SJSA1 (cell line): ENCODE results near the gene KIF26A. TPM values are rescaled to one million over a fixed set of nuclear protein-coding genes. Genes with fewer than 3 reads are reported as not detected.
"Not testable (repeated sequence)": the region's sequence is repeated elsewhere in the genome, so short reads cannot be mapped to it uniquely, and the experiment has no call there.

Experiments
- DNase-seq, 2 experiments: peaks; one replicate each; pipeline ENCODE4 v3.0.0-alpha.2; 2015 to 2020; ENCODE audit warnings: low spot score in 2 of 2, low read depth in 1 of 2
- H3K27ac ChIP-seq: fragments of 250-450 bp; sonication (Bioruptor Pico); 2 replicates; pipeline ENCODE4 v1.5.1; 2020; ENCODE audit warnings: mild to moderate bottlenecking, moderate library complexity
- H3K27me3 ChIP-seq: fragments of 250-450 bp; sonication (Bioruptor Pico); replicated peaks from 2 replicates; pipeline ENCODE4 v1.5.1; 2020; ENCODE audit warnings: mild to moderate bottlenecking, moderate library complexity
- H3K36me3 ChIP-seq: fragments of 250-450 bp; sonication (Bioruptor Pico); 2 replicates; pipeline ENCODE4 v1.5.1; 2020; ENCODE audit warnings: mild to moderate bottlenecking
- H3K4me1 ChIP-seq: fragments of 250-450 bp; sonication (Bioruptor Pico); replicated peaks from 2 replicates; pipeline ENCODE4 v1.6.1; 2021; ENCODE audit warnings: mild to moderate bottlenecking
- H3K4me3 ChIP-seq: fragments of 250-450 bp; sonication (Bioruptor Pico); 2 replicates; pipeline ENCODE4 v1.5.1; 2020; ENCODE audit warnings: mild to moderate bottlenecking
- H3K9me3 ChIP-seq: fragments of 250-450 bp; sonication (Bioruptor Pico); replicated peaks from 2 replicates; pipeline ENCODE4 v1.5.1; 2020; ENCODE audit warnings: mild to moderate bottlenecking
- total RNA-seq: library from RNA; depleted of rRNA; stranded (reverse); fragments of >200 nt; shearing (Covaris generic); gene quantifications from 2 replicates; pipeline ENCODE4 v1.2.3, GENCODE V29; 2014; rRNA removed

The KIF26A gene
- total RNA-seq, 1 experiment from 2014 or later = 0.05 TPM

DNA sequence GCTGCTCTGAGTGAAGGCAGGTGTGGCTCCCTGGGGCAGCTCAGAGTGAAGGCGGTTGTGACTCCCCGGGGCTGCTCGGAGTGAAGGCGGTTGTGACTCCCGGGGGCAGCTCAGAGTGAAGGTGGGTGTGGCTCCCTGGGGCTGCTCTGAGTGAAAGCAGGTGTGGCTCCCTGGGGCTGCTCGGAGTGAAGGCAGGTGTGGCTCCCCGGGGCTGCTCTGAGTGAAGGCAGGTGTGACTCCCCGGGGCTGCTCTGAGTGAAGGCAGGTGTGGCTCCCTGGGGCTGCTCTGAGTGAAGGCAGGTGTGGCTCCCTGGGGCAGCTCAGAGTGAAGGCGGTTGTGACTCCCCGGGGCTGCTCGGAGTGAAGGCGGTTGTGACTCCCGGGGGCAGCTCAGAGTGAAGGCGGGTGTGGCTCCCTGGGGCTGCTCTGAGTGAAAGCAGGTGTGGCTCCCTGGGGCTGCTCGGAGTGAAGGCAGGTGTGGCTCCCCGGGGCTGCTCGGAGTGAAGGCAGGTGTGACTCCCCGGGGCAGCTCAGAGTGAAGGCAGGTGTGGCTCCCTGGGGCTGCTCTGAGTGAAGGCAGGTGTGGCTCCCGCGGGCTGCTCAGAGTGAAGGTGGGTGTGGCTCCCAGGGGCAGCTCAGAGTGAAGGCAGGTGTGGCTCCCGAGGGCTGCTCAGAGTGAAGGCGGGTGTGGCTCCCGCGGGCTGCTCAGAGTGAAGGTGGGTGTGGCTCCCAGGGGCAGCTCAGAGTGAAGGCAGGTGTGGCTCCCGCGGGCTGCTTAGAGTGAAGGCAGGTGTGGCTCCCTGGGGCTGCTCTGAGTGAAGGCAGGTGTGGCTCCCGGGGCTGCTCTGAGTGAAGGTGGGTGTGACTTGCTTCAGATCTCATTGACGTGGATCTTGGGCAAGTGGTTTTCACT lies 87.1 kb downstream of the KIF26A start:
- H3K27ac ChIP-seq, DNase-seq, H3K9me3 ChIP-seq, H3K4me1 ChIP-seq, H3K4me3 ChIP-seq, H3K27me3 ChIP-seq, H3K36me3 ChIP-seq: not testable (repeated sequence)

DNA sequence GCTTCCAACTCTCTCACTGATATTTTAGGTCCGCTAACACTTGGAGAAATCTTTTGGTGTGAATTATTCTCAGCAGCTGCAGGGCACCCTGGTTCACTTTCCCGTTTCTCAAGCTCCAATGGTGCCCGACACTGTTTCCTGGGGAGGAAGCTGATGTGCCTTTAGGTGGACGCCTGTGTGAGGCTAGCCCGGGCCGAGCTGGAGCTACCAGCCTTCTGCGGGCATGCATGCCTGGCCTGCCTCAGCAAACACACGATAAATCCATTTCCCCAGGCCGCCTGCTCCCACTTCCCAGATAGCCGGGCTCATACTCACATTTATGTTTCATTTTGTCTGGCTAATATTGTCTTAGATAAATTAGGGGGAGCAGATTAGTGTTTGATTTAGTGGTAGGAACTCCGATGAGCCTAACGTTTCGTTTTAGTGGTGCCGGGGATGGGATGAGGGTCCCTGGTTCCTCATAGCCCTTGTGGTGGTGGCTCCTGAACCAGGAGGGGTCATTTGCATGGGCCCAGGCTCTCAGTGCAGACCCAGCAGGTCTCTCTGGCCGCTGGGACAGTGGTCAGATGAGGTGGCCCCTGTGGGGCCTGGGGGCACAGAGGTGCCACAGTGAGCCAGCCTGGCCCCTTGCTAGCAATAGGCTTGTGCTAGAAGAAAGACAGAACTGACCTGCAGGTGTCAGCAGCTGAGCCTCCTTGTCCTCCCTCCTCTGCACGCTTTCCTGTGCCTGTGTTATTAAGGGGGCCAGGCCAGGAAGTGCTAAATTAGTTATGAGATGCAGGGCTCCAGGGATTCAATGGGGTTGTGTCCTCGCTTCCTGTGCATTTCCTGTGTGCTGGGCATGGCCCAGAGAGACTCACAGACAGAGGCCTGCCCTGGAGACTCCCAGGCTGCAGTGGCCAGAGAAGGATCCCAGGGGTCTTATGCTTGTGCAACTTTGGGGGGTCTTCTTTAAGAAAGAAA lies 88.3 kb downstream of the KIF26A start:
- DNase-seq = no peak
- Histone ChIP-seq H3K27ac (no peak overlapping the region), H3K9me3 (no peaks in the 10 kb centered on the region), H3K4me3 (no peak overlapping the region), H3K4me1 (no peaks in the 10 kb centered on the region), H3K36me3 (no peaks in the 10 kb centered on the region), H3K27me3 (0 out of 2 replicates have a peak, but pooled peaks cover 4% of the 10 kb centered on the region)

DNA sequence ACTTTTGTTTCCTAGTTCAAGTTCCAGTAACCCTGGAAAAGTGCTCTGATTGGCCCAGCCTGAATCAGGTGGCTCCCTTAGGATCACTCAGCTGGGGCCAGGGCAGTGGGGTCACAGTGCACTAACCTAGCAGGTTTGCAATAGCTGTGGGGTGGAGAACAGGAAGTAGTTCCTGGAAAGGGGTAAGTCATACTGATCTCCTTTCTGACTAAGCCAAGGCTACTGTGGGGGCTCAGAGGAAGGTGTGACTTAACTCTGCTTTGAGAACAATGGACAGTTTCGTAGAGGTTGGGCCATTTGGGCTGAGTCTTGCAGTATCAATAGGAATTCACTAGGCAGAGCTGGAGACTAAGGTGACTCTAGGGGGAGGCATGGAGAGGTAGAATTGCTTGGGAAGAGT lies 89.4 kb downstream of the KIF26A start:
- Histone ChIP-seq H3K4me3 (no peak overlapping the region), H3K27me3 (no peaks in the 10 kb centered on the region), H3K36me3 (no peaks in the 10 kb centered on the region), H3K9me3 (no peaks in the 10 kb centered on the region; the same call in 1 of the 2 replicates), H3K27ac (no peak overlapping the region), H3K4me1 (no peaks in the 10 kb centered on the region)
- DNase-seq = no peak

DNA sequence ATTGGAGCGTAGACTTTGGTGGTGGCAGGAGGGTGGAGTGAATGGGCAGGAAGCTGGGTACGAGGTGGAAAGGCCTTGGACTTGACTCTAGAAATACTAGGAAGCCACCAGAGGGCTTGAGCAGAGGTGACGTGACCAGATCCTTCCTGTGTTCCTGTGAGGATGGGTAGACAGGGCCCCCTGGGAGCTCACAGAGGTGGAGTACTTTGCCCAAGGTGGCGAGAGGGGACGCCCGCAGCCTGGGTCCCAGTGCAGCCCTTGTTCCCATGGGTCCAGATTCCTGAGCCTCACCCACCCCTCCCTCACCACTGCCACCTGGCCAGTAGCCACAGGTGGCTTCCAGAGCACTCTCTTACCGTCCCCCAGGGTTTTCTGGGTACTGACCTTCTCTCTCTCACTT lies 89.8 kb downstream of the KIF26A start:
- Histone ChIP-seq H3K4me1 (no peaks in the 10 kb centered on the region), H3K4me3 (no peak overlapping the region), H3K9me3 (no peaks in the 10 kb centered on the region; the same call in 1 of the 2 replicates), H3K27ac (no peak overlapping the region), H3K36me3 (no peaks in the 10 kb centered on the region), H3K27me3 (no peaks in the 10 kb centered on the region)
- DNase-seq = no peak

DNA sequence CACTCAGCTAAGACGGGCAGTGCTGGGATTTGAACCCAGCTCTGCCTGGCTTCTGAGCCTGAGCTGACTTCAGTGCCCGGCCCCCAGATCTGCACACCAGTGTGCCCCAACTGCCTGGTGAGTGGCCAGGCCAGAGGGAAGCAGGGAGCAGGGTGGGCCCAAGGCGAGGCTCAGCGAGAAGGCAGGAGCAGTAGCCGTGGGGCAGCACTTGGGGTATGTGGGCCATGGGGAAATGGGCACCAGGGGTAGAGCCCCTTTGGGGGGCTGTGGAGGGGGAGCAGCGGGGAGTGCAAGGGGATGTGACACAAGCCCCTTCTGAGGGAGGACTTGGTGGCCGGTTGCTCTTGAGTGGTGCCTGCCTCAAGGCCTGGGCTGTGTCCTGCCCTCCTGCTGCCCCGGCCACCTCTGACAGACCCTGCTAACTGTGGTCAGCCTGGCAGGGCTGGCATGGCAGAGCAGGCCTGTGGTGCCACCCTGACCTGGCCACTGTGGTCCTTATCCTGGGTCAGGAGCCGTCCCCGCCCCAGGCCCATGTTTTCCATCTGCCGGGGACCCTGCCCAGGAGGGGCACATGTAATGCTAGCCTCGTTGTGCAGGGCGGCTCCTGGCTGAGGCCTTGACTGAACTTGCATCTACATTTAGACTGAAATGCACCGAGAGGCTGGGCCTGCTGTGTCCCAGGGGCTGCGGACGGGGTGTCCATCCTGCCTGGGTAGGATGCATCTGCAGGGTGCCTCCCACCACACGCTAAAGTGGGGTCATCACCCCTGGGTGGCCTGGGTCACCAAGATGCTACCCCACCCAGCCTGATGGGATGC lies 90.5 kb downstream of the KIF26A start:
- no peak overlapping the region for H3K4me3 ChIP-seq
- no peaks in the 10 kb centered on the region; the same call in 1 of the 2 replicates for H3K9me3 ChIP-seq
- H3K27me3 ChIP-seq = no peaks in the 10 kb centered on the region
- no peak overlapping the region for H3K27ac ChIP-seq
- H3K4me1 ChIP-seq = no peaks in the 10 kb centered on the region
- no peaks in the 10 kb centered on the region for H3K36me3 ChIP-seq
- DNase-seq = no peak

DNA sequence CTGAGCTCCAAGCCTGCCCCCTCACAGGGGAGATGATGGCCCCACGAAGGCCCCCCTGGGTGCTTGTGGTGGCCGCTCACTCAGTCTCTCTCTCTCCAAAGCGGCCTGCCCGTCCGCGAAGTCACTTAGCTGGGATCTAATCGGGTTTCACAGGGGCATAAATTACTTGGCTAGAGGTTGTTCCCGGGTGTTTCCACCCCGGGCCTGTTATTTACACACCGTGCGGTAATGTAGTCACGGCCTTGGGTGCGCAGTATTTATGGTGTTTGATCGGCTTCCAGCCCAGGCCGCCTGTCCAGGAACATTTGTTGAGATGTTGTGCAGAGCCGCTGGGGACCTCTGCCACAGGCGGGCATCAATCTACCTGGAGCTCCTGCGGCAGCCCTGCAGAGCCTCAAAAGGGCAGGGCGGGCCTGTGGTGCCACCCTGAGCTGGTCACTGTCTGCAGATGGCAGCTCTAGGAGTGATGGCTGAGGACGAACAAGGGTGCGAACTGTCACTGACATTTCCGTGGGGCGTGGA lies 91.2 kb downstream of the KIF26A start:
- Histone ChIP-seq H3K4me3 (no peak overlapping the region), H3K27ac (no peak overlapping the region), H3K36me3 (no peaks in the 10 kb centered on the region), H3K27me3 (no peaks in the 10 kb centered on the region), H3K9me3 (no peaks in the 10 kb centered on the region; the same call in 1 of the 2 replicates), H3K4me1 (no peaks in the 10 kb centered on the region)
- DNase-seq = no peak

DNA sequence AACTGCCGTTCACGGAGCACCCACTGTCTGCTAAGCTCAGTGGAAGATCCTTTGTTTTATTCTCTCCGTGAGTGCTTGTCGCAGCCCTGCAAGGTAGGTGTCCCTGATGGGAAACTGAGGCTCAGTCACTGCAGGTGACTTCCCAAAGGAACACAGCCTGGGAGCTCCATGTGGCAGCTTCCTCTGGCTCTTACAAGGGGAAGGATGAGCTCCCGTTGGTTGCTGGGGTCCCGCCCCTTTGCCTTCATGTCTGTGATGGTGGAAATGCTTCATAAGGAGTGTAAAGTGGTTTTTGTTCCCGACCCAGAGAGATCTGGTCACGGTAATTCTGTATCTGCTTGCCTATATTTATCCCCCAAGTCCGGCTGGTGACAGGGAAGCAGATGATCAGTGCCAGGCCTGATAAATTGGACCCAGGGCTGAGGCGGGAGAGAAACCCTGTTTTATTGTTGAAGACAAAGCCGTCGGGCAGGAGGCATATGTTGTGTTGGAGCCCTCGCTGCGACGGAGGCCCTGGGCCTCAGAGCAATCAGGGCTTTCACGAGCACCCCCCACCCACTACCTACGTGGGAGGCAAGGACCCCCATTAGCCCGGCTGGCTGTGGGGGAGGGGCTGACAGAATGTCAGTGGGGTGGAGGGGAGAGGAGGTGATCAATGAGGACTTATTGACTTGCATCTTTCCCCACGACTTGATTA lies 91.9 kb downstream of the KIF26A start:
- Histone ChIP-seq H3K4me3 (no peak overlapping the region), H3K4me1 (no peaks in the 10 kb centered on the region), H3K36me3 (no peaks in the 10 kb centered on the region), H3K27ac (no peak overlapping the region), H3K27me3 (no peaks in the 10 kb centered on the region), H3K9me3 (no peaks in the 10 kb centered on the region; the same call in 1 of the 2 replicates)
- DNase-seq = no peak

Other genes with a start within 250 kb of the KIF26A start
- 2.2 and 4.1 TPM in 2 replicates for gene TDRD9, start 210.1 kb upstream of the KIF26A start, total RNA-seq
- gene RD3L, start 196.1 kb upstream of the KIF26A start, total RNA-seq = not detected in 2 replicates
- not detected in 2 replicates for gene ASPG, start 52.9 kb upstream of the KIF26A start, total RNA-seq